Mucosa of stomach (tissue), 1 donor: ENCODE data around the gene TMEM256.
A peak's percentile ranks its signal among the peaks of the same experiment; 100 is the strongest.

Experiments used
- H3K27me3 ChIP-seq: one replicate; pipeline ENCODE4 v1.7.0; 2013; ENCODE audit warnings: mild to moderate bottlenecking, low read length; ENCODE audit not compliant: control insufficient read depth, insufficient read depth
- H3K36me3 ChIP-seq: one replicate; pipeline ENCODE4 v1.7.0; 2013; ENCODE audit warnings: low read length; ENCODE audit not compliant: control insufficient read depth, insufficient read depth
- H3K4me1 ChIP-seq: one replicate; pipeline ENCODE4 v1.7.0; 2013; ENCODE audit warnings: mild to moderate bottlenecking, low read length; ENCODE audit not compliant: control insufficient read depth, insufficient read depth
- H3K4me3 ChIP-seq: one replicate; pipeline ENCODE4 v1.7.0; 2013; ENCODE audit warnings: low read length
- H3K9ac ChIP-seq: one replicate; pipeline ENCODE4 v1.7.0; 2013; ENCODE audit warnings: mild to moderate bottlenecking, low read length, moderate library complexity
- H3K9me3 ChIP-seq: one replicate; pipeline ENCODE4 v1.7.0; 2013; ENCODE audit warnings: mild to moderate bottlenecking, low read length, moderate library complexity; ENCODE audit not compliant: control insufficient read depth
- donor health status: Pancreatic carcinoma.

TMEM256 gene

DNA sequence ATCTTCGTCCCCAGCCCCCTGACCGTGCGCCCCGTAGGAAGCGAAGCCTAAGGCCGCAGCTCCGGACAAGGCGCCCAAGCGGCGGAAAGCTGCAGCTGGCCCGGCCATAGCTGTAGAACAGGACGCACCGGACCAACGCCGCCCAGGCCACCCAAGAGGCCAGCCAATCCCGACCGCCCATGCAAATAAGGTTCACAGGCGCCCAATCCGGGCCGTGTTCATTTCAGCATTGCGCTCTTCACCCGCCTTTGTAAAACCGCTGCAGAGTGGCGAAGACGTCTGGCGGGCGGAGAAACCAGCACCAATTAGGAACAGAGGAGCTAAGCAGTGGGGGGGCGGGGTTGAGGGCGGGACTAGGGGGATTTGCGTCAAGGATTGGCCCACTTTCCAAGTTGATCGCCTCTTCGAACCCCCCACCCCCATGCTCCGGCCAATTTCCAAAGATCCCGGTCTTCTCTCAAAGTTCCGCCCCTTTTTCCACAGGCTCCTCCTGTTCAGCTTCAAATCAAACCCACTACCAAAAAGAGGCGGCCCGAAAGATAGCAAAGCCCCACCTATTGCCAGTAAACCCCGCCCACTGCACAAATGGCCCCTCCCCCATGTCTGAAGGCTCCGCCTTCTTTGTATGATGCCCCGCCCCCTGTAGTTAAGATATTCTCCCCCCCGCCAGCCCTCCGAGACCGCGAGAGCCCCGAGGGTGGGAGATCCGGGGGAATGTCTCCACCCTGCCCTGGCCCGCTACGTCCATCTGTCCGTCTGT, at the start of gene TMEM256:
Gene TMEM256, minus strand, starts transcription at position 121 of the 760 bp plus-strand sequence. Its CDS starts 13 bp downstream, at position 108.
- Histone ChIP-seq H3K4me3 (peak within 1 kb of the TSS; percentile 28), H3K9me3 (no peaks in the 10 kb centered on the region), H3K36me3 (no peaks in the 10 kb centered on the region), H3K4me1 (peaks cover 8% of the 10 kb centered on the region), H3K9ac (peak within 1 kb of the TSS; percentile 70), H3K27me3 (peaks cover 23% of the 10 kb centered on the region)

DNA sequence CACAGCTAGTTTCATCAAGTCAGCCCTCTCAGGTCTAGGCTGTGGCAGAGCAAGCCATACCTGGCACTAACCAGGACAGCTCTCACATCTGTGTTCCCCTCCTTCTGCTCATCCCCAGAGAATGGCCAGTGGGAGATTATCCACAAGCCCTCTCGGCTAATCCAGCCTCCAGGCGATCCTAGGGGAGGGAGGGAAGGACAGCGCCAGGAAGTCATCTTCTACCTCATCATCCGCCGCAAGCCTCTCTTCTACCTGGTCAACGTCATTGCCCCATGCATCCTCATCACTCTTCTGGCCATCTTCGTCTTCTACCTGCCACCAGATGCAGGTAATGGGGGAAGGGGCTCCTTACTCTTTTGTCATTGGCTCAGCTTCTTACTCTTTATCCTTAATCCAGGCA, 44.6 kb upstream of the TMEM256 start:
- Histone ChIP-seq H3K4me1 (peaks cover 14% of the 10 kb centered on the region), H3K9me3 (no peaks in the 10 kb centered on the region), H3K9ac (no peak overlapping the region), H3K4me3 (no peak overlapping the region), H3K27me3 (peaks cover 35% of the 10 kb centered on the region), H3K36me3 (no peaks in the 10 kb centered on the region)

DNA sequence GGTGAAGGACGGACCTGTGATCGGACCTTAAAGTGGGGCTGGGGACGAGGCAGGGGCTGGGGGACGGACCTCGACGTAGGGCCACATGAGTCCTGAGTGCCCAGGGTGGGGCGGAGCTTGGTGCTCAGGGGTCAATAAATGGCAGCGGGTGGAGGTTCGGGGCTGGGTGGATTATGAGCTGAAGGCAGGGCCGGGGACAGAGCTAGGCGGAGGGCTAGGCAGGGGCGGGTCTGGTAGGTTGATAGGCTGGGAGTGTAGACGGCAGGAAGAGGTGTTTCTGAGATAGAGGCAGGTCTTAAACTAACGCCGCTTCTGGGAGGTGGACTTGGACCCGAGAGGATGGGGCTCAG, 41.7 kb upstream of the TMEM256 start:
- Histone ChIP-seq H3K27me3 (peaks cover 58% of the 10 kb centered on the region), H3K4me3 (peak overlapping the region; percentile 33), H3K4me1 (peaks cover 19% of the 10 kb centered on the region), H3K9ac (peak overlapping the region; percentile 37), H3K9me3 (no peaks in the 10 kb centered on the region), H3K36me3 (no peaks in the 10 kb centered on the region)

DNA sequence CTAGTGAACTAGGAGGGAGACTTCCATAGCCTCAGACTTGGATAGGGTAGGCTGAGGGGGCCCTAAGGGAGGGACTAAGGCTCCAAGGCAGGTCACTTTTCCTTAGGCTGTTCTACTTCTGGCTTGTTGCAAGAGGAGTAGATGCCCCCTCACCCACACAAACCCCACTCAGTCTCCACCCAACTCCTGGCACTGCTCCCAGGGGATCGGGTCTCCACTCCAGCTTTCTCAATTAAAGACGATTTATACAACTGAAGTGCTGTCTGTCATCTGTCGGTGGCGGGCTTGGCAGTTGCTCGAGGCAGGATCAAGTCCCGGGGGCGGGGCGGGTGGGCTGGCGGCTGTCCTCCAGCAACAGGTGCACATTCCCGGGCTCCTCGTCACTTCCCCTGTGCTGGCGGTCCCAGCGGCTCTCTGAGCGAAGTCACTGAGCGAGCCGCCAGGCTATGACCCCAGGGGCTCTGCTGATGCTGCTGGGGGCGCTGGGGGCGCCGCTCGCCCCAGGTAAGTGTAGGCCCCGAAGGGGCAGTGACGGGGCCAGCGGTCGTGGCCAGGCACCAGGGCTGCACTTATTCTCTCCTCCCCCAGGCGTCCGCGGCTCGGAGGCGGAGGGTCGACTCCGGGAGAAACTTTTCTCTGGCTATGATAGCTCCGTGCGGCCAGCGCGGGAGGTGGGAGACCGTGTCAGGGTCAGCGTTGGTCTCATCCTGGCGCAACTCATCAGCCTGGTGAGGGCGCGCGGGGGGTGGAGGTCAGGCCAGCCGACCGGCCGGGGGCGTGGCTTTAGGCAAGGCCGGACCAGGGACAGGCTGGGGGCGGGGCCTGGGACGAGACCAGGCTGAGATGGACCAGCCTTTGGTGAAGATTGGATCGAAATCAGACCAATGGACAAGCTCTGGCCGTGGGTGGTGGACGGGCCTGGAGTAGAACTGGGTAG, 41.1 kb upstream of the TMEM256 start, which contains the start of gene CHRNB1:
Gene CHRNB1, plus strand, starts transcription at position 380 of the 937 bp plus-strand sequence. Its CDS starts 67 bp downstream, at position 447.
- H3K4me3 ChIP-seq: peak within 1 kb of the TSS; percentile 33
- no peaks in the 10 kb centered on the region for H3K36me3 ChIP-seq
- peak within 1 kb of the TSS; percentile 37 for H3K9ac ChIP-seq
- H3K27me3 ChIP-seq: peaks cover 65% of the 10 kb centered on the region
- H3K9me3 ChIP-seq: no peaks in the 10 kb centered on the region
- peaks cover 25% of the 10 kb centered on the region for H3K4me1 ChIP-seq

DNA sequence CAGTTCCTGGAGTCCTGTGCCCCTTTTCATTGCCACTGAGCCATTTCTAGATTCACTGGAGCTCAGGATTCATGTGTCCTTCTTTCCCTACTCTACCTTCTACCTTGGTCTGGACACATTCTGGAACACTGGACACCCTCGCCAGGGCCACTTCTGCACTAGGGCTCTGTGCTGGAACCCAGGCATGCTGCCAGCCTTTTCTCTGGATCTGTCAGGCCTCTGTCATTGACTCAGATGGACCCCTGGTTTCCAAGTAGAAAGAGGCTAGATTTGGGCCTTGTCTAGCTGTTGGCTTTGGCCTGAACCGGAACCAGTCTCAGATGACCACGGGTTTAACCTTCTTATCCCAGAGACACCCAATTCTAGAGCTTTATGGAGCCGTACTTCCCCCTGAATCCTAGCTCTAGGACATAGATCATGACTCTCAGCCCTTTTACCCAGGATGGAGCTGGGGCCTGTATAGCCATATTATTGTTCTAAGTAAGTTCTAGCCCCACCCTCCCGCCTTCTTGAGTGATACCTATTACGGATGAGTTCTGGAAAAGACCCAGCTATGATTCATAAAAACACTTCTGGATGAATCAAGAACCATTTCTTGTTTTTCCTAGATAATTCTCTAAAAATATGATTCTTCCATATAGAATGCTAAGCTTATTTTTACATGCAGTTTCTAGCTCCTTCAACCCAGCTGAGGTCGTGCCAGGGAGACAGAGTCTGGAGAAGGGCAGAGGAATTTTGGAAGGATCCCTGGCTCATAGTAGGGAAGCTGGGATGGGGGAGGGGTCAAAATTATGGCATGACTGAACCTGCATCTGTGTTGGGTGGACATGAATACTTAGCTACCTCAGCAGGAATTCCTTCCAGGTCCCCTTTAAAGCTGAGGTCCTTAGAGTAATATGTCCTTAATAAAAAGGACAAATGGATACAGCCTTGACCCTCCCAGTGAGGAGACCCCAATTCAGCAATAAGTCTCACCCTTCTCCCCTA, 39.9 kb upstream of the TMEM256 start:
- Histone ChIP-seq H3K36me3 (no peaks in the 10 kb centered on the region), H3K9me3 (no peaks in the 10 kb centered on the region), H3K27me3 (peaks cover 75% of the 10 kb centered on the region), H3K4me1 (peaks cover 32% of the 10 kb centered on the region), H3K4me3 (no peak overlapping the region), H3K9ac (no peak overlapping the region)

DNA sequence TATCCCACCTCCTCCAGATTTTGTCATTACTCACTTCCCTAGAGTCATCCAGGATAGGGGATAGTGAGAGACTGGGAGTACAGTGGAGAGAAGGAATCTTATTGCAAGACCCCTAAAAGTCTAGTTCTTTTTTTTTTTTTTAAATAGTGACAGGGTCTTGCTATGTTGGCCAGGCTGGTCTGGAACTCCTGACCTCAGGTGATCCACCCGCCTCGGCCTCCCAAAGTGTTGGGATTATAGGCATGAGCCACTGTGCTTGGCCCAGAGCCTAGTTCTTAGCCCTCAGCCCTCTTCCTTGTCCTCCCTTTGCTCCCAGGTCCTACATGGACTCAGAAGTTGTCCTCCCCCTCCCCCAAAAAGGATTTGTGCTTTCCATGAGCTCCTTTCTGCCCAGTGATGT, 38.2 kb upstream of the TMEM256 start:
- no peak overlapping the region for H3K4me3 ChIP-seq
- peaks cover 77% of the 10 kb centered on the region for H3K27me3 ChIP-seq
- no peaks in the 10 kb centered on the region for H3K9me3 ChIP-seq
- no peaks in the 10 kb centered on the region for H3K36me3 ChIP-seq
- H3K4me1 ChIP-seq: peaks cover 41% of the 10 kb centered on the region
- no peak overlapping the region for H3K9ac ChIP-seq

DNA sequence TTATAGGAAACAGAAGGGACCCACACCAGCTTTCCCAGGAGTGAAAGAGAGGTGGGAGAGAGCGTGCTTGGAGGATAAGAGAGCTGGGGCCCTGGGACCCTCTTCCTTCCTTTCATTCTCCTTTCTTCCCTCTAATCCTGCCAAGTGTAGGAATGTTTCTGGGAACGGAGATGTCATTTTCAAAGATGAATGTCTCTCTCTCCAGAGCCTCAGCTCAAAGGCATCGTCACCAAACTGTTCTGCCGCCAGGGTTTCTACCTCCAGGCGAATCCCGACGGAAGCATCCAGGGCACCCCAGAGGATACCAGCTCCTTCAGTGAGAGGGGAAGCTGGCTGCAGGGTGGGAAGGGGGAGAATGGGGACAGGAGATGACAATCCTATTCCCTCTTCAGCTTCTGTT, 37.4 kb upstream of the TMEM256 start:
- H3K27me3 ChIP-seq: peaks cover 68% of the 10 kb centered on the region
- no peak overlapping the region for H3K4me3 ChIP-seq
- peaks cover 43% of the 10 kb centered on the region for H3K4me1 ChIP-seq

DNA sequence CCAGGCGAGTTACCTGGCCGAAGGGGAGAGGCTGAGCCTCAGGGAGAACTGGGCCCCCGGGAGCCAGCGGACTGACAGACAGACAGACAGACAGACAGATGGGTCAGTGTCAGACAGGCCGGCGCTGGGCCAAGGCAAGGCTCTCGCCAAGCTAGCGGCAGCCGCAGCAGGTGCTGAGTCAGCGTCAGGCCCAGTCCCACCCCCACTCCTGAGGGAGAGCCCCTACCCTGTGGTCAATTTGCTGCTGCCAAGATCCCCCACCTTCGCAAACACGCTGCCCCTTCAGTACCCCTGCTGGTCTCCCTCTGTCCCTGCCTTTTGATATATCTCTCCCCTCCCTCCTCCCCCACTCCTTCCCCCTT, 36.9 kb upstream of the TMEM256 start:
- no peaks in the 10 kb centered on the region for H3K9me3 ChIP-seq
- H3K4me3 ChIP-seq: no peak overlapping the region
- peaks cover 43% of the 10 kb centered on the region for H3K4me1 ChIP-seq
- no peak overlapping the region for H3K9ac ChIP-seq
- no peaks in the 10 kb centered on the region for H3K36me3 ChIP-seq
- H3K27me3 ChIP-seq: peaks cover 68% of the 10 kb centered on the region

More for the DNA sequence above, 37.4 kb upstream of the TMEM256 start:
- no peaks in the 10 kb centered on the region for H3K9me3 ChIP-seq
- no peaks in the 10 kb centered on the region for H3K36me3 ChIP-seq
- no peak overlapping the region for H3K9ac ChIP-seq

DNA sequence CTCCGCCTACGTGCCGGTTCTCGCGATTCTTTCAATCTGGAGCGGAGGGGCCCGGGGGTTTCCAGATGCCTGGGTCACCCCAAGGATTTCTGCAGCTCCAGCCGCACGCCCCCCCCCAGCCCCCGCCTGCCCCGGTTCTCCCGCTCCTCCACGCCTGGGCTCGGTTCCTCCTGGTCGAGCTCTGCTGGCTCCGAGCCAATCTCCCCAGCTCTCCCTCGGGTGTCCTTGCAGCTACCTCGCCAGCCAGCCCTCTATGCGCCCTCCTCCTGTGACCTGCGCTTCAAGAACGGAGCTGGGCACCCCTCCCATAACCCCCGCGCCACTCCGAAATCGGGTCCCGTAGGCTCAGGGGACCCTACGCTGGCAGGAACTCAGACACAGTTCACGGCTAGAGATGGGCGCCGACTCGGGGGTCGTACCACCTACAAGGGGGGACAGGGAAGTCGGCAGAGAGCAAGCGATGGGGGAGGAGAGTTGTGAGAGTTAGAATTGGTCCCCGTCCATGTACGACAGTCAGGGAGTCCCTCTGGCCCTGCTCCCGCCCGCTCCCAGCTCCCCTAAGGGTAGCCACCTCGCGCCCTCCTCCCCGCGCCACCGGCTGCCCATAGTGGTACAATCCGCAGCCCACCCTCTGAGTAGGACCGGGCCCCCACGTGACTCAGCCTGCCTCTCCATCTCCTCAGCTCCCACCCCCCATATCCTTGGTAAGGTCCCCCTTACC, 36.4 kb upstream of the TMEM256 start:
- peaks cover 69% of the 10 kb centered on the region for H3K27me3 ChIP-seq
- H3K9ac ChIP-seq: no peak overlapping the region
- H3K9me3 ChIP-seq: no peaks in the 10 kb centered on the region
- H3K4me3 ChIP-seq: no peak overlapping the region
- H3K4me1 ChIP-seq: peaks cover 42% of the 10 kb centered on the region
- H3K36me3 ChIP-seq: no peaks in the 10 kb centered on the region

DNA sequence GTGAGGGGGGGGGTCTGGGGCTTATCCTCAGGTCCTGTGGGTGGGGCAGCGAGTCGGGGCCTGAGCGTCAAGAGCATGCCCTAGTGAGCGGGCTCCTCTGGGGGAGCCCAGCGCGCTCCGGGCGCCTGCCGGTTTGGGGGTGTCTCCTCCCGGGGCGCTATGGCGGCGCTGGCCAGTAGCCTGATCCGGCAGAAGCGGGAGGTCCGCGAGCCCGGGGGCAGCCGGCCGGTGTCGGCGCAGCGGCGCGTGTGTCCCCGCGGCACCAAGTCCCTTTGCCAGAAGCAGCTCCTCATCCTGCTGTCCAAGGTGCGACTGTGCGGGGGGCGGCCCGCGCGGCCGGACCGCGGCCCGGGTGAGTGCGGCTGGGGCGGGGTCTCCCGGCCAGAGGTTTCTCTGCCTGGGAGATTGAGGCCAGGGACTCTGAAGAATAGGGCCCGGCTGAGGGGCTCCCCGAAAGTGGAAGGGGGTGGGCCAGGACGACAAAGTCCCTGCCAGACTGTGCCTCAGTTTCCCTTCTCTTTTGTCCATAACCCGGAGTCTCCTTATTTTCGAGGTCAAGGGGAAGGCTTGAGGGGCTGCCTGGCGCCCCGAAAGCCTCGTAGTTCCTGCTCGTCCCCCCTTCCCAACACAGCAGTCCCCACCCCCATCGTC, 35.7 kb upstream of the TMEM256 start, which contains the start of gene FGF11:
Gene FGF11, plus strand, starts transcription at position 51 of the 651 bp plus-strand sequence. Its CDS starts 109 bp downstream, at position 160.
- peaks cover 66% of the 10 kb centered on the region for H3K27me3 ChIP-seq
- H3K4me1 ChIP-seq: peaks cover 42% of the 10 kb centered on the region
- H3K9ac ChIP-seq: no peak within 1 kb of the TSS

More for the DNA sequence above, 35.7 kb upstream of the TMEM256 start, which contains the start of gene FGF11:
- Histone ChIP-seq H3K9me3 (no peaks in the 10 kb centered on the region), H3K4me3 (peak within 1 kb of the TSS; percentile 21), H3K36me3 (no peaks in the 10 kb centered on the region)
